A673 (cell line): ENCODE data around the gene HAGH. TPM values are rescaled to one million over a fixed set of nuclear protein-coding genes. Genes with fewer than 3 reads are reported as not detected.

Source experiments
- BruUV-seq: library from RNA; stranded (reverse); fragments of 400-500 nt; replicated peaks from 2 replicates; lab custom pipeline; 2021; lab: Mats Ljungman, UMichigan
- CTCF ChIA-PET: fragments of 300-600 bp; sonication (Branson Sonifier 250); formaldehyde crosslinking; loops from one replicate; lab custom pipeline; 2022; ENCODE audit warnings: antibody characterized with exemption; lab: Charles Lee
- POLR2A ChIA-PET: fragments of 300-600 bp; sonication (Branson Sonifier 250); formaldehyde crosslinking; loops from one replicate; lab custom pipeline; 2022; ENCODE audit warnings: antibody characterized with exemption; ENCODE audit not compliant: low non-redundant PET; lab: Charles Lee
- DNase-seq: peaks from one replicate; pipeline ENCODE4 v3.0.0-alpha.2; 2015; ENCODE audit warnings: low spot score
- H3K27ac ChIP-seq: fragments of 200-600 bp; sonication (generic); 2 replicates; pipeline ENCODE4 v1.5.1; 2016; ENCODE audit warnings: mixed run types, low read depth, mild to moderate bottlenecking, mixed read lengths, antibody characterized with exemption, low read length; ENCODE audit not compliant: poor library complexity, severe bottlenecking
- H3K27me3 ChIP-seq: fragments of 200-600 bp; sonication (generic); replicated peaks from 2 replicates; pipeline ENCODE4 v1.6.1; 2017; ENCODE audit warnings: mixed run types, low read depth, mild to moderate bottlenecking, mixed read lengths, antibody characterized with exemption, low read length; ENCODE audit not compliant: insufficient read depth, poor library complexity
- H3K36me3 ChIP-seq: fragments of 200-600 bp; sonication (generic); 2 replicates; pipeline ENCODE4 v1.6.1; 2016; ENCODE audit warnings: mixed run types, mild to moderate bottlenecking, mixed read lengths, antibody characterized with exemption, low read length; ENCODE audit not compliant: insufficient read depth, poor library complexity, severe bottlenecking
- H3K4me1 ChIP-seq: fragments of 200-600 bp; sonication (generic); 2 replicates; pipeline ENCODE4 v1.6.1; 2017; ENCODE audit warnings: mixed run types, mild to moderate bottlenecking, mixed read lengths, antibody characterized with exemption, low read length; ENCODE audit not compliant: insufficient read depth, poor library complexity, severe bottlenecking
- H3K4me3 ChIP-seq: fragments of 200-600 bp; sonication (generic); 2 replicates; pipeline ENCODE4 v1.5.1; 2016; ENCODE audit warnings: low read depth, mixed run types, mild to moderate bottlenecking, mixed read lengths, low read length; ENCODE audit not compliant: poor library complexity, severe bottlenecking
- H3K9me3 ChIP-seq: fragments of 200-600 bp; sonication (generic); 2 replicates; pipeline ENCODE4 v1.6.1; 2016; ENCODE audit warnings: mixed run types, low read depth, mild to moderate bottlenecking, mixed read lengths, antibody characterized with exemption, low read length; ENCODE audit not compliant: poor library complexity, severe bottlenecking
- CTCF ChIP-seq: fragments of 300-800, 200-600 bp; sonication (generic); conservative IDR thresholded peaks from 2 replicates; pipeline ENCODE4 v1.5.1; 2017; ENCODE audit warnings: low read depth, mild to moderate bottlenecking, antibody characterized with exemption, low read length, moderate library complexity, mixed read lengths
- EZH2 ChIP-seq: fragments of 200-600 bp; sonication (generic); IDR thresholded peaks from 2 replicates; pipeline ENCODE4 v1.6.1; 2017; ENCODE audit warnings: borderline replicate concordance, low read depth, mild to moderate bottlenecking, mixed read lengths, antibody characterized with exemption, low read length; ENCODE audit not compliant: poor library complexity, severe bottlenecking
- intact Hi-C: fragments of 100-400 bp; cut with micrococcal nuclease; formaldehyde crosslinking; loops from one replicate; pipeline ENCODE4 v1.10.0; 2022; ENCODE audit not compliant: unreplicated experiment
- total RNA-seq: library from RNA; stranded (reverse); gene quantifications from 2 replicates; pipeline ENCODE4 v1.2.3, GENCODE V29; 2021

Gene HAGH
- total RNA-seq, 1 experiment from 2014 or later: 14.4 TPM

- POLR2A ChIA-PET: no interaction called here
- H3K4me3 ChIP-seq: no peak overlapping the region
- TF ChIP-seq EZH2 (no peak), CTCF (no peak)
- intact Hi-C loops: no loop called here
- DNase-seq: no peak
- BruUV-seq: no TSS peak
- no peaks in the 10 kb centered on the region for H3K9me3 ChIP-seq
- H3K27me3 ChIP-seq: no peaks in the 10 kb centered on the region
- peaks cover 4% of the 10 kb centered on the region for H3K4me1 ChIP-seq
- peaks cover 20% of the 10 kb centered on the region for H3K36me3 ChIP-seq
- CTCF ChIA-PET: no interaction called here
- no peak overlapping the region for H3K27ac ChIP-seq
Observed at GRCh38 chr16:1766231-1766630, 60.4 kb downstream of the HAGH start.

DNA sequence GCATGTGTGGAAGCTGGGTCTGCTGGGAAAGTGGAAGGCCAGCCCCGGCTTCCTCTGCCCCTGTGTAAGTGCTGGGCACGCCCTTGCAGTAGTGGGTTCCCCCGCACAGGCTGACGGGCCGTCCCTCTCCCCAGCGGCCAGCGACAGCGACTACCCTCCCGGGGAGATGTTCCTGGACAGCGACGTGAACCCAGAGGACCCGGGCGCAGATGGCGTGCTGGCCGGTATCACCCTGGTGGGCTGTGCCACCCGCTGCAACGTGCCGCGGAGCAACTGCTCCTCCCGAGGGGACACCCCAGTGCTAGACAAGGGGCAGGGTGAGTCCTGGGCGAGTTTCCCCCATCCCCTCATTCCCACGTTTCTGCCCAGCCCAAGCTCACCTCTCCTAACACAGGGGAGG is 60.8 kb downstream of the HAGH start:
- Histone ChIP-seq H3K4me3 (no peak overlapping the region), H3K27me3 (no peaks in the 10 kb centered on the region), H3K4me1 (peaks cover 4% of the 10 kb centered on the region), H3K36me3 (peaks cover 22% of the 10 kb centered on the region), H3K27ac (no peak overlapping the region), H3K9me3 (no peaks in the 10 kb centered on the region)
- TF ChIP-seq CTCF: no peak
- intact Hi-C loops: no loop called here
- DNase-seq: no peak
- BruUV-seq: no TSS peak
- CTCF ChIA-PET: no interaction called here
- POLR2A ChIA-PET: no interaction called here

DNA sequence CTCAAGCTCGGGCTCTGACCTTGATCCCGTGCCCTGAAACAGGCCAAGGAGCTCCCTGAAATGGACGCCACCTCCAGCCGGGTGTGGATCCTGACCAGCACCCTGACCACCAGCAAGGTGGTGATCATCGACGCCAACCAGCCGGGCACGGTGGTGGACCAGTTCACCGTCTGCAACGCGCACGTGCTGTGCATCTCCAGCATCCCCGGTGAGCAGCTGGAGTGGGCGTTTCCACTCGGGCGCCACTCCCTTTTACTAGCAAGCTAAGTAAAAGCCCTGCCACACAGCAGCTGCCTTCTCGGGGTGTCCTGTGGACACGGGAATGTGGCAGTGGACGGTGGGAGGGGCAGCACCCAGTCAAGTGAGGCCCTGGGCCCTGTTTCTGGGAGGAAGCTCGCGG is 61.7 kb downstream of the HAGH start:
- intact Hi-C loops: no loop called here
- H3K36me3 ChIP-seq: peaks cover 24% of the 10 kb centered on the region
- CTCF ChIA-PET: no interaction called here
- H3K4me1 ChIP-seq: peaks cover under 1% of the 10 kb centered on the region
- no TSS peak for BruUV-seq
- no peaks in the 10 kb centered on the region for H3K9me3 ChIP-seq
- H3K27me3 ChIP-seq: no peaks in the 10 kb centered on the region
- no peak for DNase-seq
- TF ChIP-seq EZH2 (no peak), CTCF (no peak)
- POLR2A ChIA-PET: no interaction called here
- H3K4me3 ChIP-seq: no peak overlapping the region
- no peak overlapping the region for H3K27ac ChIP-seq
